ENCODE data around the gene MED12L.

The MED12L gene

DNA sequence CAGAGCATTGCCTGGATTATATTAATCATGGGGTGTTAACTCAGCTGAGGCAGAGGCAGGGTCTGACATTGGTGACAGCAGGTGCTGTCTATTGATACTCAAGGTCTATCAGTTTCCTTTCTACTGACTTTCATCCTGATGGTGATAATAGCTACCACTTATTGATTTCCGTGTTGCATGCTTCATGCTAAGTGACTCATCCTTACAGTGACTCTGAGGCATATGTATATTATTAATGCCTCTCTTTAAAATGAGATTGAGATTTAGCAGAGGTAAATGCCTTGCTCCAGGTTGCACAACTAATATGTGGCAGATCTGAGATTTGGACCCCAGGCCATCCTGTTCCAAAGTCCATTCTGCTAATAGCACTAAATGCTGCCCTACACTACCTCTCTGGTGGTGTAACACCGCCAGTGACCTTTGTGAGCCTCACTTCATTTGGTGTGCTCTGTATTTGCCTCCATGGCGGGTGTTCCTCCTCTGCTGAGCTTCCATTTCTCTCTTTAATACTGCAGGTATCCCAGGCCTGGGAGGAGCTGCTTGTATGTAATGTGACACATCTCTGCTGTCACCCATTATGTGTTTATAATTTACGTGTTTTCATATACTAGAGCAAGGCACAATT is 67.1 kb downstream of the MED12L start:
- no peak for DNase-seq (ENCODE audit: low spot score)
- in situ Hi-C loops (cut with MboI; ENCODE audit: low pct_unique_long_range_greater_than_20kb, low sequenced_read_pairs, unreplicated experiment): no loop called here
- TF ChIP-seq, protein P1, sequence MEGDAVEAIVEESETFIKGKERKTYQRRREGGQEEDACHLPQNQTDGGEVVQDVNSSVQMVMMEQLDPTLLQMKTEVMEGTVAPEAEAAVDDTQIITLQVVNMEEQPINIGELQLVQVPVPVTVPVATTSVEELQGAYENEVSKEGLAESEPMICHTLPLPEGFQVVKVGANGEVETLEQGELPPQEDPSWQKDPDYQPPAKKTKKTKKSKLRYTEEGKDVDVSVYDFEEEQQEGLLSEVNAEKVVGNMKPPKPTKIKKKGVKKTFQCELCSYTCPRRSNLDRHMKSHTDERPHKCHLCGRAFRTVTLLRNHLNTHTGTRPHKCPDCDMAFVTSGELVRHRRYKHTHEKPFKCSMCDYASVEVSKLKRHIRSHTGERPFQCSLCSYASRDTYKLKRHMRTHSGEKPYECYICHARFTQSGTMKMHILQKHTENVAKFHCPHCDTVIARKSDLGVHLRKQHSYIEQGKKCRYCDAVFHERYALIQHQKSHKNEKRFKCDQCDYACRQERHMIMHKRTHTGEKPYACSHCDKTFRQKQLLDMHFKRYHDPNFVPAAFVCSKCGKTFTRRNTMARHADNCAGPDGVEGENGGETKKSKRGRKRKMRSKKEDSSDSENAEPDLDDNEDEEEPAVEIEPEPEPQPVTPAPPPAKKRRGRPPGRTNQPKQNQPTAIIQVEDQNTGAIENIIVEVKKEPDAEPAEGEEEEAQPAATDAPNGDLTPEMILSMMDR (IDR thresholded peaks at IDR 0.05; ENCODE audit: extremely low read depth, insufficient read depth, missing control alignments): no peak

DNA sequence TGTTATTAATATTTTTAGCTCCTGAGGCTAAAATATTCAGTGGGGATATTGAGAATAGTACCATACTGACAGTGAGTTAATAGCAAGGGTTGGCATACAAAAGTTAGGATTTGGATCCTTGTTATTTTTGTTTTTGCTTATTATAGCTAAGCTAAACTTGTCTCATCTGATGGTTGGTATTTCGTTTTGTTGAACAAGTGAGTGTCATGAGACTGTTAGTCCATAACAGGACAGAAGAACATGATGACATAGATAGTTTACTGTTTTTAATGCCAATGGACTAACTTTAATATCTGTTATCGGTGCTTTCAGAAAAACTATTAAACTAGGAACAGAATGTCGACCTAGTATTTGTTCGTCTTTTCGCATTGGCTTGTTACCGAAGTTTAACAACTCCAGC is 69.1 kb downstream of the MED12L start:
- no peak for DNase-seq (ENCODE audit: low spot score)
- in situ Hi-C loops (cut with MboI; ENCODE audit: low pct_unique_long_range_greater_than_20kb, low sequenced_read_pairs, unreplicated experiment): no loop called here
- TF ChIP-seq, protein P1 (IDR thresholded peaks at IDR 0.05; ENCODE audit: extremely low read depth, insufficient read depth, missing control alignments): no peak

DNA sequence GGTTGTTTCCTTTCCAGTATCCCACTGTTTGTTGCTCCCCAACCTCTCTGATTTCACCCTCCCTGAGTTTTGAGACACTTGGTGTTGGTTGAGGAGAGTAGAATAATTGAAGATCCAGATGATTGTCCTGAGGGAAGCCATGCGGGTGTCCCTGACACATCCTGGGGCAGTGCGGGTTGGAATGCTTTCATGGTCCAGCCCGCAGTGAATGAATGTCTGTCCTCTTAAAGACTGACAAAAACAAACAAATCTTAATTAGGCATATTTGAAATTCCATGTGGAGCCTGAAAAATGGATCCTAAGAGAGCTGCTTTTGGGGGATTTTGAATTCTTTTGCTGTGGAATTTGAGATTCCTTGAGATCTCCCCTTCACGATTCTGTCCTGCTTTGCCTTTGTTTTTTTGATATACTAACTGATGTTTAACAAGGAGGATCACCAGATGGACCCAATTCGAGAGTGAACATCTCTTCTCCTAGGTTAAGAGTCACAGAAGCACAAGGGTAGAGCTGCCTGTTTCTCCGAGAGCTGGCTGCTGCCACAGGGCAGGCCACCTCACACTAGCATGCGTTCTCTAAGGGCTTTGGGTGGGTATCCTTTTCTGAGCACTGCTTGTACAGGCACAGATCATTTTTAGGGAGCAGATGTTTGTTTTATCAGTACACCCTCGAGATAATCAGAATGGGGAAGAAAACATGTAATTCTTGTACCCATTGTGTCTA is 70.1 kb downstream of the MED12L start:
- TF ChIP-seq, protein P1 (IDR thresholded peaks at IDR 0.05; ENCODE audit: extremely low read depth, insufficient read depth, missing control alignments): no peak
- in situ Hi-C loops (cut with MboI; ENCODE audit: low pct_unique_long_range_greater_than_20kb, low sequenced_read_pairs, unreplicated experiment): no loop called here
- DNase-seq (ENCODE audit: low spot score): no peak

DNA sequence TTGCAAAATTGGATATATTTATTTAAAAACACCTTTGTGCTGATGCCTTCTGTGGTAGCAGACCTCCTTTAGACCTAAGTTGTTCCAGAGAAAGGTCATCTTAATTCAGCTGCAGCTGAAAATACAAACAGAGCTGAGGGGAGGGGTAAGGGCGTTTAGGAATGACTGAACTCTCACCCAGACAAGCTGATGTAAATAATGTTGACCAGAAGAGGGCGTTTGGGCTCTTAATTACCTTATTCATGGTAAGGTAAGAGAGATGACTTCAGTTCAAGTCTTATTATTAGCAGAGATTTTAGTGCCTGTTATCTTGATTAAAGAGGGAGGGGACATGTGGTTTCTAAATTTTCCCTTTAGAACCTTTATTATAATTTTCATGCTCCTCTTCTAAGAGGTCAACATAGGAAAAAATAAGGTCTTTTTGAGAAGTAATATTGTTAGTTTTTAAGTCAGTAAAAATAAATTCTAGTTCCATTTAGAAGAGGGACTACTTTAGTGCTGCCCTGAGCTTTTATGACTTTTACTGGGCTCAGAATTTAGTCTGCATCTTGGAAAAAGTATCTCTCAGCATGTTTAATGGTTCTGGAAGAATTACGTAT is 71.3 kb downstream of the MED12L start:
- in situ Hi-C loops (cut with MboI; ENCODE audit: low pct_unique_long_range_greater_than_20kb, low sequenced_read_pairs, unreplicated experiment): no loop called here
- peak; percentile 48 for DNase-seq (ENCODE audit: low spot score)
- TF ChIP-seq, protein P1 (IDR thresholded peaks at IDR 0.05; ENCODE audit: extremely low read depth, insufficient read depth, missing control alignments): peak; percentile 64

DNA sequence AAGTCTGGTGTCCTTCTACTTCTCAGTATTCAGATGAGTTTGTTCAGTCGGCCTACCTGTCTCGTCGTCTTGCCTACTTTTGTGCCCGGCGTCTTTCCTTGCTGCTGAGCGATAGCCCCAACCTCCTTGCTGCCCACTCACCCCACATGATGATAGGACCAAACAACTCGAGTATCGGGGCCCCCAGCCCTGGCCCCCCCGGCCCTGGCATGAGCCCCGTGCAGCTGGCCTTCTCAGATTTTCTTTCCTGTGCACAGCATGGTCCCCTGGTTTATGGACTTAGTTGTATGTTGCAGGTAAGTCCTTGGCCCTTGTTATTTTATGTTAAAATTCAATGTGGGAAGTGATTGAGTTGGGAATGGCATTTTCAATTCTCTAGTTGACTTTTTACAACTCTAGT is 74.3 kb downstream of the MED12L start:
- DNase-seq (ENCODE audit: low spot score): no peak
- in situ Hi-C loops (cut with MboI; ENCODE audit: low pct_unique_long_range_greater_than_20kb, low sequenced_read_pairs, unreplicated experiment): loop anchor here (10.0 kb wide), 1 partner anchor 65 kb away; no protein-coding TSS in a partner anchor
- TF ChIP-seq, protein P1 (IDR thresholded peaks at IDR 0.05; ENCODE audit: extremely low read depth, insufficient read depth, missing control alignments): no peak

DNA sequence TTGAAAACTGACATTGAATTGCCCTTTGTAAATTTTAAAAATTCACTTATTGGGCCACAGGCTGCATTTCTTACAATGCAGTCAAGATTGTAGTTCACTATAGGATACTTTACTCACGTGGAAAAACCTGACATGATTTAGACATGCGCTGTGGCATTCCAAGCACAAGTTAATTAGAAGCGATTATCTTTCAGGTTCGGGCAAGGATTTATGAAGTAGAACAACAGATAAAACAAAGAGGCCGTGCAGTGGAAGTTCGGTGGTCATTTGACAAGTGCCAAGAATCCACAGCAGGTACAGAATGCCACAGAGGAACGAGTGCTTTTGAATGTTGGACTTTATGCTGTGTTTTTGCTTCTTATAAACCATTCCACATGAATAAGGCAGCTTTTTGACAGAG is 79.8 kb downstream of the MED12L start:
- TF ChIP-seq, protein P1 (IDR thresholded peaks at IDR 0.05; ENCODE audit: extremely low read depth, insufficient read depth, missing control alignments): no peak
- in situ Hi-C loops (cut with MboI; ENCODE audit: low pct_unique_long_range_greater_than_20kb, low sequenced_read_pairs, unreplicated experiment): loop anchor here (10.0 kb wide), 1 partner anchor 60 kb away; no protein-coding TSS in a partner anchor
- no peak for DNase-seq (ENCODE audit: low spot score)

Measured in GM13977 (cell line).